WTC11 (cell line): ENCODE measurements around the gene ZSCAN21.

Experiments
- ESRRA ChIP-seq: sonication (generic); formaldehyde crosslinking; IDR thresholded peaks from 2 replicates; pipeline ENCODE4 v1.8.1; 2022; ENCODE audit warnings: mild to moderate bottlenecking, missing genetic modification reagents, borderline replicate concordance
- NFYB ChIP-seq: sonication (generic); formaldehyde crosslinking; conservative IDR thresholded peaks from 2 replicates; pipeline ENCODE4 v1.8.0; 2022; ENCODE audit warnings: low read depth, missing genetic modification reagents
- ZBTB21 ChIP-seq: sonication (generic); formaldehyde crosslinking; IDR thresholded peaks from 2 replicates; pipeline ENCODE4 v1.8.1; 2023; ENCODE audit warnings: mild to moderate bottlenecking, missing genetic modification reagents, borderline replicate concordance

DNA sequence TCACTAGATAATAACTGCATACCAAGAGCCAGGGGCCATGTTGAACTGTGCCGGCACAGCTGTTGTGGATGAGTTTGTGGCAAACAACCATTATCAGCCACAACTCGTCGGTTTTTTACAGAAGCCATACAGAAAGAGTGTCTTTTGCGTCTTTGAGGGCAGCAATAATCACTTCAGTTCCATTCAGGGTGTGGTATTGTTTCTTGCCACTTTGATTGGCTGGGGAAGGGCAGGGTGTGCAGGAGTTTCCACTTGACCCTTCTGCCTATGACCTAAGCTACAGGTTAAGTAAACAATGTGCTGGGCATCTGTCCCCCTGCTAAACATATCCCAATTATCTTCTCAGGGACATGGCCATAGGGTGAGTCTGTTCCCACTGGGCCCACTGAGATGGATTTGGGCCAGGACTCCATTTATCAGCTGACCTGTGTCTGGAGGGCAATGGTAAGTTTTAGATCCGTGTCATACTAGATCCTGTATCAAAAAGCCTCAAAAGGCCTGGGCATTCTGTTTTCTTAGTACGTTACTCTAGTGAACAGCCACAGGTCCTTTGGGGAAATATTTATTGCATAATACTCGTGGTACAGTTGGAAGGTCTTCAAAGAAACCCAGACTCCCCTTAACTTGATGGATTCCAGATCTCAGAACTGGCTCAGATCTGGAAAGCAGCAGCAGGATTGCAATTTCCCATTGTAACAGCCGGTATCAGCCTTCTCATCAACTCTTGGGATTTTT lies 16.0 kb downstream of the ZSCAN21 start:
- TF ChIP-seq ESRRA (CRISPR knock-in tag), result no peak
- TF ChIP-seq ZBTB21, result no peak
- no peak for TF ChIP-seq NFYB (CRISPR knock-in tag)
